ENCODE measurements around the gene PRDX2. TPM values are rescaled to one million over a fixed set of nuclear protein-coding genes. Genes with fewer than 3 reads are reported as not detected.

The PRDX2 gene
- total and polyA plus RNA-seq, 2 of the 4 experiments (the other 2 are of a cell fraction): 371 to 378 TPM

GRCh38 chr19:12797141-12797587 lies 4.4 kb downstream of the PRDX2 start:
- no peak overlapping the region for H3K4ac ChIP-seq (ENCODE audit: low read depth, low read length)
- H2BK15ac ChIP-seq (ENCODE audit: low read depth, low read length): no peak overlapping the region
- no peak for DNase-seq
- H3K27ac ChIP-seq (ENCODE audit: insufficient read depth, low read length): no peak overlapping the region
- no peaks in the 10 kb centered on the region for H3K9me1 ChIP-seq (ENCODE audit: insufficient read depth, low read length)
- H3K56ac ChIP-seq (ENCODE audit: extremely low read depth, insufficient read depth, low read length): no peak overlapping the region
- H3K23ac ChIP-seq (ENCODE audit: low read depth, low read length): no peak overlapping the region
- H3K4me3 ChIP-seq (ENCODE audit: insufficient read depth, low read depth, low read length): no peak overlapping the region
- POLR2A ChIA-PET (ENCODE audit: unreplicated experiment): no interaction called here
- CTCF ChIA-PET: interaction anchor here (0.7 to 4.1 kb wide), 2 partner anchors 31 to 40 kb away, joined by 3 to 30 read pairs; no protein-coding TSS in a partner anchor
- H3K14ac ChIP-seq (replicated peaks; ENCODE audit: low read depth, low read length): no peak overlapping the region
- H3K27me3 ChIP-seq (ENCODE audit: control insufficient read depth, insufficient read depth, low read length): no peaks in the 10 kb centered on the region
- 90% methylated on average over 2 of the region's 6 CpGs; no CpG with 5 or more reads in 1 of the 2 experiments for WGBS, 2 experiments (ENCODE audit: extremely low coverage in 2 of 2, insufficient read length in 1 of 2)
- peaks cover 4 to 34% of the 10 kb centered on the region in 2 experiments; a peak in 3 of 4 replicates for H3K79me1 ChIP-seq (ENCODE audit: low read depth in 1 of 2, low read length in 2 of 2)
- no peak overlapping the region for H3K4me2 ChIP-seq (ENCODE audit: low read depth, low read length)
- intact Hi-C loops (cut with micrococcal nuclease) (no loop called here), dilution Hi-C loops (cut with HindIII; ENCODE audit: low sequenced_read_pairs, unreplicated experiment) (no loop called here), in situ Hi-C loops (cut with MboI; ENCODE audit: low sequenced_read_pairs) (loop anchor here (25.0 kb wide), 1 partner anchor 1040 kb away; no protein-coding TSS in a partner anchor)
- no peak overlapping the region for H4K8ac ChIP-seq (ENCODE audit: low read depth in 2 of 2, low read length in 2 of 2)
- peaks cover 9% of the 10 kb centered on the region for H3K36me3 ChIP-seq (ENCODE audit: control insufficient read depth, insufficient read depth, low read length)
- no TSS peak for BruUV-seq (replicated peaks)
- no peak overlapping the region for H2AK5ac ChIP-seq (ENCODE audit: low read depth, low read length)
- TF ChIP-seq CHD1 (IDR thresholded peaks at IDR 0.05; ENCODE audit: low read depth, low read length) (no peak), USF2 (IDR thresholded peaks at IDR 0.05; ENCODE audit: low read depth, low read length) (no peak), RFX5 (IDR thresholded peaks at IDR 0.05; ENCODE audit: low read depth, low read length) (no peak), POLR2A (IDR thresholded peaks at IDR 0.05; ENCODE audit: low read depth, low read length) (no peak), MXI1 (IDR thresholded peaks at IDR 0.05; ENCODE audit: borderline replicate concordance, low read depth, low read length) (no peak), RCOR1 (IDR thresholded peaks at IDR 0.05; ENCODE audit: insufficient replicate concordance, low read length) (no peak), SMC3 (IDR thresholded peaks at IDR 0.05; ENCODE audit: low read depth, low read length) (no peak), RAD21 (IDR thresholded peaks at IDR 0.05; ENCODE audit: low read length) (no peak), ELK1 (IDR thresholded peaks at IDR 0.05; ENCODE audit: borderline replicate concordance, low read depth, low read length) (no peak), FOS (IDR thresholded peaks at IDR 0.05; ENCODE audit: low read depth, low read length) (no peak), BHLHE40 (IDR thresholded peaks at IDR 0.05; ENCODE audit: low read depth, low read length) (no peak), MAFK (IDR thresholded peaks at IDR 0.05; ENCODE audit: low read depth, low read length) (no peak), CEBPB (IDR thresholded peaks at IDR 0.05; ENCODE audit: low read depth, low read length) (no peak), MAZ (IDR thresholded peaks at IDR 0.05; ENCODE audit: borderline replicate concordance, low read depth, low read length) (no peak), NFE2L2 (IDR thresholded peaks at IDR 0.05; ENCODE audit: low read depth, low read length) (no peak)
- TF ChIP-seq, protein P1, sequence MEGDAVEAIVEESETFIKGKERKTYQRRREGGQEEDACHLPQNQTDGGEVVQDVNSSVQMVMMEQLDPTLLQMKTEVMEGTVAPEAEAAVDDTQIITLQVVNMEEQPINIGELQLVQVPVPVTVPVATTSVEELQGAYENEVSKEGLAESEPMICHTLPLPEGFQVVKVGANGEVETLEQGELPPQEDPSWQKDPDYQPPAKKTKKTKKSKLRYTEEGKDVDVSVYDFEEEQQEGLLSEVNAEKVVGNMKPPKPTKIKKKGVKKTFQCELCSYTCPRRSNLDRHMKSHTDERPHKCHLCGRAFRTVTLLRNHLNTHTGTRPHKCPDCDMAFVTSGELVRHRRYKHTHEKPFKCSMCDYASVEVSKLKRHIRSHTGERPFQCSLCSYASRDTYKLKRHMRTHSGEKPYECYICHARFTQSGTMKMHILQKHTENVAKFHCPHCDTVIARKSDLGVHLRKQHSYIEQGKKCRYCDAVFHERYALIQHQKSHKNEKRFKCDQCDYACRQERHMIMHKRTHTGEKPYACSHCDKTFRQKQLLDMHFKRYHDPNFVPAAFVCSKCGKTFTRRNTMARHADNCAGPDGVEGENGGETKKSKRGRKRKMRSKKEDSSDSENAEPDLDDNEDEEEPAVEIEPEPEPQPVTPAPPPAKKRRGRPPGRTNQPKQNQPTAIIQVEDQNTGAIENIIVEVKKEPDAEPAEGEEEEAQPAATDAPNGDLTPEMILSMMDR (conservative IDR thresholded peaks at IDR 0.05; ENCODE audit: low read depth, low read length): no peak
- ATAC-seq (ENCODE audit: low read depth): no peak
- H3K18ac ChIP-seq (ENCODE audit: low read depth, low read length): no peak overlapping the region
- H4K91ac ChIP-seq (ENCODE audit: insufficient read depth, low read depth, low read length): no peak overlapping the region
- H3K9ac ChIP-seq (ENCODE audit: low read depth, low read length): no peak overlapping the region
- peaks cover 6% of the 10 kb centered on the region for H3K4me1 ChIP-seq (ENCODE audit: control insufficient read depth, insufficient read depth, low read length)
- no peak overlapping the region for H2AK9ac ChIP-seq (replicated peaks; ENCODE audit: low read depth, low read length, poor library complexity)
- H3K9me3 ChIP-seq (ENCODE audit: control insufficient read depth, insufficient read depth, low read length): no peaks in the 10 kb centered on the region
- H2BK20ac ChIP-seq (ENCODE audit: low read depth, low read length): no peak overlapping the region
- H2BK120ac ChIP-seq (ENCODE audit: low read depth, low read length): no peak overlapping the region
- no peak overlapping the region for H2BK5ac ChIP-seq (ENCODE audit: low read depth, low read length, poor library complexity, severe bottlenecking)
- peaks cover 12% of the 10 kb centered on the region for H4K20me1 ChIP-seq (ENCODE audit: insufficient read depth, low read length)
- H2AFZ ChIP-seq (replicated peaks; ENCODE audit: low read length, poor library complexity): no peak overlapping the region
- no peak overlapping the region for H4K5ac ChIP-seq (ENCODE audit: low read depth, low read length)
